Fibroblast of the aortic adventitia (primary cell): ENCODE data around the gene EDAR. TPM values are rescaled to one million over a fixed set of nuclear protein-coding genes. Genes with fewer than 3 reads are reported as not detected.

ENCODE experiments used
- DNase-seq: peaks from one replicate; pipeline ENCODE4 v3.0.0-alpha.2; 2010; ENCODE audit warnings: low read depth
- H3K4me3 ChIP-seq: 2 replicates; pipeline ENCODE4 v1.5.1; 2011; ENCODE audit warnings: low read depth, mild to moderate bottlenecking, control low read depth, low read length, moderate library complexity
- total RNA-seq: library from RNA; depleted of rRNA; stranded (reverse); fragments of >200 nt; gene quantifications from 2 replicates; pipeline ENCODE4 v1.2.3, GENCODE V29; 2012; ENCODE audit warnings: low replicate concordance
- TF ChIP-seq, protein P1 (sequence below): IDR thresholded peaks from 2 replicates; pipeline ENCODE4 v1.5.1; 2011; ENCODE audit warnings: mild to moderate bottlenecking, low read length, control low read depth, inconsistent platforms; ENCODE audit not compliant: insufficient read depth

EDAR gene
- total RNA-seq, 1 donor: not detected

DNA sequence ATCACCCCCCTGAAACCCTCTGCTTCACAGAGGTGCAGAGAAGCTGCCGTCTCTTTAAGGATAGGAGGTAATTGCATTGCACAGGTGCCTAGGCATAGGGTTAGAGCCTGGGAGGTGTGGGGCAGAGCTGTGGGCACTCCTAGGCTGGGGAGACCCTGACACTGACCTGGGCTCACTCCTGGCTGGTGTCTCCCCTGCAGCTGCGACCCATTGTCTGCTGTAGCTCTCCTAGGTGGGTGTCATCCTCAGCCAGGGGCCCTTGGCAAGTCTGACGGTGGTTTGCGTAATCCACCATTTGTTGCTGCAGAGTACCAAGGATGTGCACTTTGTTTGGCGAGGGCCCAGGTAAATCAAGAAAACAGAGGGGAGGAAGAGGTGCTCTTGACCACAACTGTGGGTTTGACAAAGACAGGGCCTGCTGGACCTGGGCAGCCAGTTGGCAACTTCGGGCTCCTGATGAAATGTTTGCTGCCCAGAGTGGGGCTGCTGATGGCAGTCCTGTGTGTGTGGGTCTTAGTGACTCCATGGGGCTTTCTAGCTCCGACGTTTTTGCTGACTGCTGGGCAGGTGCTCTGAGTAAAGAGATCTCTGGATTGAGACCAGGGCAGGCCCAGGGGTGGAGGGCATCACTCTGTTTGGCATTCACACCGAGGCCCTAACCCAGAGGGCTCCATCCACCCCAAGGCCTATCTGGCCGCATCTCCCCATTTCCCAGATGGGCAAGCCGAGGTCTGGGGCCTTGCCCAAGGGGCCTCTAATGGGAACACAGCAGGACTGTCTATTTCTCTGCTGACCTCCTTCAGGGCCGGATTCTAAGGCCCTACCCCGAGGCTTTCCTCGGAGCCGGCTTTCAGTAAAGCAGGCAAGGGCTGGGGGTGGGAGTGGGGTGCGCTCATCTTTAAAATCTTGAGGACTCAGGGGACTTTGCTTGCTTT, 67.7 kb downstream of the EDAR start:
- TF ChIP-seq, protein P1, sequence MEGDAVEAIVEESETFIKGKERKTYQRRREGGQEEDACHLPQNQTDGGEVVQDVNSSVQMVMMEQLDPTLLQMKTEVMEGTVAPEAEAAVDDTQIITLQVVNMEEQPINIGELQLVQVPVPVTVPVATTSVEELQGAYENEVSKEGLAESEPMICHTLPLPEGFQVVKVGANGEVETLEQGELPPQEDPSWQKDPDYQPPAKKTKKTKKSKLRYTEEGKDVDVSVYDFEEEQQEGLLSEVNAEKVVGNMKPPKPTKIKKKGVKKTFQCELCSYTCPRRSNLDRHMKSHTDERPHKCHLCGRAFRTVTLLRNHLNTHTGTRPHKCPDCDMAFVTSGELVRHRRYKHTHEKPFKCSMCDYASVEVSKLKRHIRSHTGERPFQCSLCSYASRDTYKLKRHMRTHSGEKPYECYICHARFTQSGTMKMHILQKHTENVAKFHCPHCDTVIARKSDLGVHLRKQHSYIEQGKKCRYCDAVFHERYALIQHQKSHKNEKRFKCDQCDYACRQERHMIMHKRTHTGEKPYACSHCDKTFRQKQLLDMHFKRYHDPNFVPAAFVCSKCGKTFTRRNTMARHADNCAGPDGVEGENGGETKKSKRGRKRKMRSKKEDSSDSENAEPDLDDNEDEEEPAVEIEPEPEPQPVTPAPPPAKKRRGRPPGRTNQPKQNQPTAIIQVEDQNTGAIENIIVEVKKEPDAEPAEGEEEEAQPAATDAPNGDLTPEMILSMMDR: no peak
- H3K4me3 ChIP-seq: no peak overlapping the region
- DNase-seq: no peak

DNA sequence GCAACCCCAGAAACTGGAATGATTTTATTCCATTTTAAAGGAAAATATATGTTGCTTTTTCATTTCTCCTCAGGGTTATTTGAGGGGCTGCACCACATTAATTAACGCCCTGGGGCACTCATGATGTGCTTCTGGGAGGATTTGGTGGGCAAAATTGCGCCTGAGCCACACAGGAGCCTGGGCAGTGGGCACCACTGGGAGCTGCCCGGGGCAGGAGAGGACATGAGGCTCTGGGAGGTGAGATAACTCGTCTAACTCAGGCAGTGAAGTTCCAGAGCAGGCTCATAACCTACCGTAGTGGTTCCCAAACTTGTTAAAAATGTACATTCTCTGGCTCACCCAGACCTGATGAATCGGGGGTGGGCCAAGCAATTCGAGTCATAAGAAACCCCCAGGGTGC, 68.3 kb downstream of the EDAR start:
- no peak for DNase-seq
- TF ChIP-seq, protein P1: no peak
- H3K4me3 ChIP-seq: no peak overlapping the region

- no peak for DNase-seq
- H3K4me3 ChIP-seq: no peak overlapping the region
- TF ChIP-seq, protein P1: no peak
Measured at GRCh38 chr2:108919571-108920373, 69.2 kb downstream of the EDAR start.

DNA sequence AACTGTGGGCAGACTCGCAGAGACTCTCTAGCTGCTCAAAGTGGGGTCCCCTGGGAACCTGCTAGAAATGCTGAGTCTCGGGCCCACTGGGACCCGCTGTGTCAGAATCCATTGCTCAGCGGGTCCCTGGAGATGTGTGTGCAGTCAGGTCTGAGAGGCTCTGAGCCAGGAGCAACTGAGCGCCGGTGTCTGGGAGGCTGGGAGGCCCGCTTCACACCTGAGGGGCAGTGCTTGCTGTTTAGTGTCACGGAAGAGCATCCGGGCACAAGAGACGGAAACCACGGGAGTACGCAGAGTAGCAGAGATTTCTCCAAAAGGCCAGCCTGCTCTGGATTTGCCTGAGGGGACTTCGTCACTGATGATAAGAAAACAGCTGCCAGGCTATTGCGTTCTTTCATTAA, 70.1 kb downstream of the EDAR start:
- TF ChIP-seq, protein P1: no peak
- DNase-seq: no peak
- H3K4me3 ChIP-seq: no peak overlapping the region

DNA sequence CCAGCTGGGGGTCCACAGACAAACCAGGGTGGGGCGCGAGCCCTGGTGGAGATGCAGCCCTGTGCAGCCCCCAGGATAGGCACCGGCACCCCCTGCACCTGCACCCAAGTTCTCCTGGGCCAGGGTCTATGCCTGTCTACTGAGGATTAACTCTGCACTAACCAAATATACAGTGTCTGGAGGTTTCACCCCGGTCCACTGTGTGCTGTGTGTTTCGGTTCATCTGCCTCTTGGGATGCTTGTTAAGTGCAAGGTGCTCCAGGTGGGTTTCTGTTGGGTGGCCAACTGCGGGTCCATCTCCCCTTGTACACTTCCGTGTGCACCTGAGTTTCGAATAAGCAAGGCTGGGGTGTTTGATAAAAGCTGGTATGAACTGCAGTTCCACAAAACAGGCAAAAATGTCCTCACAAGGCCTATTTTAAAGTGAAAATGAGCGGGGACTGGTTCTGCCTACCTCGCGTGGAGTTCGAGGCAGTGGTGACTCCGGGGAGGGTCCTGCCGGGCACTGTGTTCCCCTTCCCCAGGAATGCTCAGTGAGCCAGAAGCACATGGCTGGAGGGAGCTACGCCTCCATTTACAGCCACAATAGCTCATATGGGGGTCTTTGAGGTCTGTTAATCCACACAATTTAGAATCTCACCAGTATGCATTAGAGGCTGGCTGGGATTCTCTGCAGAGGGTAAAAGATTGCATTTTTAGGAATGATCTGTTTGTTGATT, 70.7 kb downstream of the EDAR start:
- no peak for DNase-seq
- TF ChIP-seq, protein P1: no peak
- H3K4me3 ChIP-seq: no peak overlapping the region

DNA sequence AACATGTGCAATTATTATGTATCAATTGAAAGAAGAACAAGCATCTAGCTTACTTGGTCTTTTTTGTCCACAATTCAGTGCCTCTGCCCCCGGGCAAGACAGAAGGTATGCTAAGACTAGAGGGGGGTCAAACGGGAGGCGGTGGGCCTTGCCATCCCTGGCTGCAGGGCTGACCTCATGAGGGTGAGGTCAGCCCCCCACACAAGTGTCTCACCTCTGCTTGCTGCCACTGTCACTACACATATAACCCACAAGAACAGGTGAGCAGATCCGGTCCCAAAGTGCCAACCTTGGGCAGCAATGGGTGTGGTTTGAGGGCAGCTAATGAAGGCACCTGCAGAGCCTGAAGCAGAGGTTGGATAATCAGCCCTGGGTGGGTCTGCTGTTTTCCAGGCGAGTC, 71.5 kb downstream of the EDAR start:
- no peak overlapping the region for H3K4me3 ChIP-seq
- TF ChIP-seq, protein P1: no peak
- no peak for DNase-seq
